SJCRH30 (cell line): Measurements from ENCODE around the gene ORC5. TPM values are rescaled to one million over a fixed set of nuclear protein-coding genes. Genes with fewer than 3 reads are reported as not detected.

Experiments used
- total RNA-seq: library from RNA; depleted of rRNA; stranded (reverse); fragments of >200 nt; shearing (Covaris generic); gene quantifications from 2 replicates; pipeline ENCODE4 v1.2.3, GENCODE V29; 2014; rRNA removed

The ORC5 gene
- total RNA-seq, 1 experiment from 2014 or later = 77.1 TPM

Other genes with a start within 250 kb of the ORC5 start
- gene RELN, start 218.4 kb downstream of the ORC5 start, total RNA-seq = 54.7 and 59.0 TPM in 2 replicates
- gene LHFPL3, start 120.6 kb upstream of the ORC5 start, total RNA-seq = 0.05 and 0.22 TPM in 2 replicates